ENCODE data around the gene SP110. TPM values are rescaled to one million over a fixed set of nuclear protein-coding genes. Genes with fewer than 3 reads are reported as not detected.

SP110 gene
- total and polyA plus RNA-seq, 9 of the 15 experiments (the other 6 are each of a cell fraction or from before 2014, with no cell fraction given) = 3.6 to 11.0 (median 7.1) TPM

DNA sequence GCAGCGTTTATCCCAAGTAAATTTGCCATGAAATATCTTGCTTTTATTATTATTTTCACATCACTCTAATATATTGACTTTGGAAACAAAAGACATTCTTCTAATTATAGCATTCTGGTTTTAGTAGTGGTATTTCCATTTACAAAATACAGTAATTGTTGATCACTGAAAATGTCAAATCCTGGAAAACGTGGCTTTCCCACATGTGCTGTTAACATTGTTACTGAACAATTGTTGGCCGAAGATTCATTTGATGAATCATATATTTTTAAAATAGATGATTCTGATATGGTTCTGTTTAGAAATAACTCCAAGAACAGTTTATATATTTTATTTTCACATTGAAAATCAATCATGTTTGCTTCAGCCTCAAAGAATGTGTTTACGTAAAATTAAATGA is 38.7 kb upstream of the SP110 start:
- Histone ChIP-seq H3K27me3 (ENCODE audit: control insufficient read depth in 2 of 2, insufficient read depth in 2 of 2, low read length in 2 of 2) (no peaks in the 10 kb centered on the region), H3K79me2 (ENCODE audit: control insufficient read depth, insufficient read depth, low read length) (no peaks in the 10 kb centered on the region), H3K4me3 (no peak overlapping the region), H3K9me1 (ENCODE audit: control insufficient read depth, insufficient read depth, low read length) (no peaks in the 10 kb centered on the region), H3K9me3 (replicated peaks; ENCODE audit: control insufficient read depth, insufficient read depth, low read depth, low read length) (no peaks in the 10 kb centered on the region), H3K4me2 (ENCODE audit: insufficient read depth, low read length) (no peak overlapping the region), H3K9ac (ENCODE audit: insufficient read depth in 1 of 2, low read depth in 2 of 2, low read length in 2 of 2) (no peak overlapping the region), H3K36me3 (ENCODE audit: control insufficient read depth, insufficient read depth, low read length) (no peaks in the 10 kb centered on the region), H3K4me1 (replicated peaks in 1 of 2; ENCODE audit: control insufficient read depth in 2 of 2, insufficient read depth in 2 of 2, low read length in 2 of 2) (no peaks in the 10 kb centered on the region), H2AFZ (ENCODE audit: low read depth, low read length) (no peak overlapping the region), H3K27ac (ENCODE audit: extremely low read depth, low read depth, low read length) (no peak overlapping the region), H4K20me1 (replicated peaks; ENCODE audit: control insufficient read depth, insufficient read depth, low read length) (no peaks in the 10 kb centered on the region)
- DNase-seq (ENCODE audit: extremely low read depth in 1 of 4, low spot score in 3 of 4) (no peak), FAIRE-seq (no peak), ATAC-seq (no peak)
- 8% methylated on average over 4 of the region's 4 CpGs for WGBS (ENCODE audit: insufficient coverage, low coverage, missing lambda C conversion rate)
- no TSS peak for BruUV-seq (replicated peaks)
- ChIA-PET POLR2A (no interaction called here), CTCF (ENCODE audit: low intra/inter-chr PET ratio) (no interaction called here)
- in situ Hi-C loops (cut with MboI) (no loop called here), intact Hi-C loops (cut with micrococcal nuclease) (no loop called here)
- TF ChIP-seq MXI1 (IDR thresholded peaks at IDR 0.05; ENCODE audit: low read depth, low read length) = no peak
- TF ChIP-seq SMARCA5 (IDR thresholded peaks at IDR 0.05) = no peak
- no peak for TF ChIP-seq ZSCAN32 (CRISPR knock-in tag; IDR thresholded peaks at IDR 0.05)
- no peak for TF ChIP-seq ZNF347 (CRISPR knock-in tag; IDR thresholded peaks at IDR 0.05; ENCODE audit: low read depth)

GRCh38 chr2:230256733-230257332 is 37.0 kb upstream of the SP110 start:
- Histone ChIP-seq H3K4me3 (no peak overlapping the region), H3K4me1 (replicated peaks in 1 of 2; ENCODE audit: control insufficient read depth in 2 of 2, insufficient read depth in 2 of 2, low read length in 2 of 2) (no peaks in the 10 kb centered on the region), H4K20me1 (replicated peaks; ENCODE audit: control insufficient read depth, insufficient read depth, low read length) (no peaks in the 10 kb centered on the region), H3K79me2 (ENCODE audit: control insufficient read depth, insufficient read depth, low read length) (no peaks in the 10 kb centered on the region), H3K27me3 (ENCODE audit: control insufficient read depth in 2 of 2, insufficient read depth in 2 of 2, low read length in 2 of 2) (peaks cover 0 to 5% of the 10 kb centered on the region in 2 experiments; a peak in 3 of 5 replicates), H3K9me3 (replicated peaks; ENCODE audit: control insufficient read depth, insufficient read depth, low read depth, low read length) (no peaks in the 10 kb centered on the region), H3K36me3 (ENCODE audit: control insufficient read depth, insufficient read depth, low read length) (no peaks in the 10 kb centered on the region), H3K9ac (ENCODE audit: insufficient read depth in 1 of 2, low read depth in 2 of 2, low read length in 2 of 2) (no peak overlapping the region), H3K9me1 (ENCODE audit: control insufficient read depth, insufficient read depth, low read length) (no peaks in the 10 kb centered on the region), H3K27ac (ENCODE audit: extremely low read depth, low read depth, low read length) (no peak overlapping the region), H3K4me2 (ENCODE audit: insufficient read depth, low read length) (no peak overlapping the region), H2AFZ (ENCODE audit: low read depth, low read length) (no peak overlapping the region)
- ATAC-seq (no peak), FAIRE-seq (no peak), DNase-seq (ENCODE audit: extremely low read depth in 1 of 4, low spot score in 3 of 4) (no peak)
- TF ChIP-seq ZNF253 (CRISPR knock-in tag; conservative IDR thresholded peaks at IDR 0.05) = no peak
- TF ChIP-seq, protein P1, sequence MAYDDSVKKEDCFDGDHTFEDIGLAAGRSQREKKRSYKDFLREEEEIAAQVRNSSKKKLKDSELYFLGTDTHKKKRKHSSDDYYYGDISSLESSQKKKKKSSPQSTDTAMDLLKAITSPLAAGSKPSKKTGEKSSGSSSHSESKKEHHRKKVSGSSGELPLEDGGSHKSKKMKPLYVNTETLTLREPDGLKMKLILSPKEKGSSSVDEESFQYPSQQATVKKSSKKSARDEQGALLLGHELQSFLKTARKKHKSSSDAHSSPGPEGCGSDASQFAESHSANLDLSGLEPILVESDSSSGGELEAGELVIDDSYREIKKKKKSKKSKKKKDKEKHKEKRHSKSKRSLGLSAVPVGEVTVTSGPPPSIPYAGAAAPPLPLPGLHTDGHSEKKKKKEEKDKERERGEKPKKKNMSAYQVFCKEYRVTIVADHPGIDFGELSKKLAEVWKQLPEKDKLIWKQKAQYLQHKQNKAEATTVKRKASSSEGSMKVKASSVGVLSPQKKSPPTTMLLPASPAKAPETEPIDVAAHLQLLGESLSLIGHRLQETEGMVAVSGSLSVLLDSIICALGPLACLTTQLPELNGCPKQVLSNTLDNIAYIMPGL (CRISPR knock-in tag; IDR thresholded peaks at IDR 0.05) = no peak
- no peak for TF ChIP-seq ZNF175 (CRISPR knock-in tag; IDR thresholded peaks at IDR 0.05; ENCODE audit: low read depth)
- no peak for TF ChIP-seq ZNF764 (CRISPR knock-in tag; IDR thresholded peaks at IDR 0.05; ENCODE audit: low read depth)
- ChIA-PET POLR2A (no interaction called here), CTCF (ENCODE audit: low intra/inter-chr PET ratio) (no interaction called here)
- in situ Hi-C loops (cut with MboI) = no loop called here
- intact Hi-C loops (cut with micrococcal nuclease) = no loop called here
- no TSS peak for BruUV-seq (replicated peaks)
- 8% methylated on average over 3 of the region's 3 CpGs for WGBS (ENCODE audit: insufficient coverage, low coverage, missing lambda C conversion rate)

All from K562 (cell line).